GM12878 (cell line): Measurements from ENCODE around the gene ATL1. TPM values are rescaled to one million over a fixed set of nuclear protein-coding genes. Genes with fewer than 3 reads are reported as not detected.

Experiments used
- BHLHE40 ChIP-seq, 2 experiments: fragments of 450-650 bp in 1 of 2; IDR thresholded peaks; 2 replicates each; pipeline ENCODE4 v1.6.1; 2011 to 2017; ENCODE audit warnings: low read depth in 2 of 2, borderline replicate concordance in 1 of 2, improper control_type of control experiment in 1 of 2, low read length in 1 of 2, mild to moderate bottlenecking in 1 of 2
- CREB1 ChIP-seq: IDR thresholded peaks from 2 replicates; pipeline ENCODE4 v1.6.1; 2012; ENCODE audit warnings: low read depth, mild to moderate bottlenecking, inconsistent platforms
- EGR1 ChIP-seq, 2 experiments: IDR thresholded peaks; 1 replicate in 1 of 2; 2 replicates in 1 of 2; pipeline ENCODE4 v1.6.1; 2011 to 2012; ENCODE audit warnings: low read depth in 2 of 2, low read length in 2 of 2, borderline replicate concordance in 1 of 2, mild to moderate bottlenecking in 1 of 2, moderate library complexity in 1 of 2
- FOS ChIP-seq: IDR thresholded peaks from 3 replicates; pipeline ENCODE4 v1.6.1; 2011; ENCODE audit warnings: borderline replicate concordance; ENCODE audit not compliant: insufficient read length; ENCODE audit errors: extremely low read depth
- HDAC2 ChIP-seq: fragments of 200-600 bp; sonication (generic); IDR thresholded peaks from 2 replicates; pipeline ENCODE4 v1.6.1; 2017
- HDGF ChIP-seq: fragments of 450-650 bp; IDR thresholded peaks from 2 replicates; pipeline ENCODE4 v1.6.1; 2016; ENCODE audit warnings: antibody characterized with exemption
- IRF4 ChIP-seq: IDR thresholded peaks from 2 replicates; pipeline ENCODE4 v1.6.1; 2011; ENCODE audit warnings: low read depth, low read length
- MEF2A ChIP-seq: IDR thresholded peaks from 2 replicates; pipeline ENCODE4 v1.6.1; 2011; ENCODE audit warnings: low read depth, mild to moderate bottlenecking, low read length, moderate library complexity; ENCODE audit not compliant: insufficient read depth
- MEF2B ChIP-seq: fragments of 450-650 bp; IDR thresholded peaks from 2 replicates; pipeline ENCODE4 v1.6.1; 2018; ENCODE audit warnings: mild to moderate bottlenecking, moderate library complexity; ENCODE audit not compliant: partially characterized antibody, poor library complexity, severe bottlenecking
- NR2F1 ChIP-seq: fragments of 450-650 bp; conservative IDR thresholded peaks from 2 replicates; pipeline ENCODE4 v1.6.1; 2017; ENCODE audit warnings: mild to moderate bottlenecking
- POU2F2 ChIP-seq: IDR thresholded peaks from 3 replicates; pipeline ENCODE4 v1.6.1; 2011; ENCODE audit warnings: low read depth, mild to moderate bottlenecking, low read length, borderline replicate concordance
- RAD21 ChIP-seq: IDR thresholded peaks from 2 replicates; pipeline ENCODE4 v1.6.1; 2011; ENCODE audit warnings: mild to moderate bottlenecking, low read depth, low read length, moderate library complexity; ENCODE audit not compliant: insufficient read depth
- RB1 ChIP-seq: fragments of 450-650 bp; formaldehyde crosslinking; IDR thresholded peaks from 2 replicates; pipeline ENCODE4 v1.6.1; 2017; ENCODE audit warnings: mild to moderate bottlenecking, borderline replicate concordance
- SIX5 ChIP-seq: IDR thresholded peaks from 2 replicates; pipeline ENCODE4 v1.6.1; 2011; ENCODE audit warnings: mild to moderate bottlenecking, low read depth, low read length, moderate library complexity; ENCODE audit not compliant: severe bottlenecking
- TARDBP ChIP-seq: IDR thresholded peaks from 2 replicates; pipeline ENCODE4 v1.6.1; 2016; ENCODE audit warnings: borderline replicate concordance
- TBL1XR1 ChIP-seq: IDR thresholded peaks from 2 replicates; pipeline ENCODE4 v1.6.1; 2012; ENCODE audit warnings: low read depth, low read length, improper control_type of control experiment
- YY1 ChIP-seq: IDR thresholded peaks from 2 replicates; pipeline ENCODE4 v1.6.1; 2011; ENCODE audit warnings: low read depth, mild to moderate bottlenecking, low read length
- ZNF207 ChIP-seq: fragments of 450-650 bp; IDR thresholded peaks from 2 replicates; pipeline ENCODE4 v1.6.1; 2014; ENCODE audit warnings: antibody characterized with exemption, mild to moderate bottlenecking, borderline replicate concordance
- ZZZ3 ChIP-seq: IDR thresholded peaks from 2 replicates; pipeline ENCODE4 v1.6.1; 2011; ENCODE audit warnings: low read depth; ENCODE audit not compliant: control insufficient read depth, insufficient read length
- polyA plus RNA-seq, 11 experiments: library from polyadenylated mRNA; depleted of rRNA in 4 of 11; unstranded in 6 of 11; stranded (reverse) in 5 of 11; fragments of >200 nt; fragmentation: Nextera tagmentation in 4 of 11; fragmentation: Illumina TruSeq in 1 of 11; extraction: Ambion mirVana in 4 of 11; extraction: Trizol in 1 of 11; gene quantifications; 1 replicate in 1 of 11; 2 replicates in 10 of 11; pipeline versions ENCODE4 v1.2.1 to v1.2.3, GENCODE V29; 2011 to 2016; ENCODE audit warnings: inconsistent platforms in 2 of 11, missing spikeins in 2 of 11, low read depth in 1 of 11
- total RNA-seq, 4 experiments: library from RNA; depleted of rRNA in 3 of 4; stranded (reverse); fragments of >200 nt in 3 of 4; fragmentation: Illumina TruSeq in 1 of 4; extraction: Trizol in 1 of 4; gene quantifications; 2 replicates each; pipeline versions ENCODE4 v1.2.1 to v1.2.3, GENCODE V29; 2013 to 2021
- TF ChIP-seq, protein P1 (sequence below): fragments of 450-650 bp; conservative IDR thresholded peaks from 2 replicates; pipeline ENCODE4 v1.6.1; 2017; ENCODE audit warnings: mild to moderate bottlenecking, moderate library complexity
- TF ChIP-seq, protein P2 (sequence below), 3 experiments: IDR thresholded peaks in 2 of 3; conservative IDR thresholded peaks in 1 of 3; 2 replicates each; pipeline ENCODE4 v1.5.1; 2011; ENCODE audit warnings: low read depth in 3 of 3, low read length in 3 of 3, mild to moderate bottlenecking in 3 of 3, control low read depth in 2 of 3, moderate library complexity in 2 of 3, inconsistent platforms in 1 of 3, mixed read lengths in 1 of 3; ENCODE audit not compliant: control insufficient read depth in 2 of 3, insufficient read depth in 1 of 3; ENCODE audit errors: extremely low read depth in 1 of 3
- TF ChIP-seq, protein P3 (sequence below): fragments of 450-650 bp; IDR thresholded peaks from 2 replicates; pipeline ENCODE4 v1.6.1; 2017; ENCODE audit warnings: mild to moderate bottlenecking, moderate library complexity

The ATL1 gene
- total and polyA plus RNA-seq, 10 of the 15 experiments (the other 5 are each of a cell fraction or from before 2014, with no cell fraction given) = 0.11 to 1.2 (median 0.58) TPM; not detected in 1

DNA sequence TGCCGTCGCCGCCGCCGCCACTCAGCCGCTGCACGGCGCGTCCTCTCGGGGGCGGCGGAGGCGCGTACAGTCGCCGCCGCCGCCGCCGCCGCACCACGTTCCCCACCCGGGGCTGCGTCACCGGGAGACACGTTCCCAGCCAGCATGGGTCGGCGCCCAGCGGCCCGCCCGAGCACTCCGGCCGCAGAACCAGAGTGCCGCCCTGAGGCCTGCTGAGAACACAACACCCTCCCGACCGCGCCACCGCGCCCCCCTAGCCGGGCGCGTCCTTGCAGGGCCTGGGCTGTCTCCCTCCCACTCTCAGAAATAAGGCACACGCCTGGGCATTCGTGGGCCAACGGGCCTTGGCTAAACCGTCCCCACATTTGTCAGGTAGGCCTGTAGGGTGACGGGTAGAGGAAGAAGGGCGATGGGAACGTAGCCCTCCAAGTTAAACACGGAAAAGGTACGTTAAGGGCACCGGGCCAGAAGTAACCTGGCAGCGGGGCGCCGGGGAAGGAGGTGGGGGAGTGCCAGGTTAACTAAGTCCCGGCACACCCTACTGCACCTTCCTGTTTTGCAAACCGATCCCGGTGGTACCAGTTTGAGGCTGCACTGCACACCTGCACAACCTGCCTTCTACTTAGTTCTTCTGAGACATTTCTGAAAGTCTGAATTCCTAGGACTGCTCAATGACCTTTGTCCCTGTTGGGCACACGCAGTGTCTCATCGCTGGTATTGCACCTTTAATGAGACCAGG lies 27.3 kb upstream of the ATL1 start, which contains the start of gene MAP4K5 (continued):
- TF ChIP-seq MEF2B (peak; percentile 11), BHLHE40 (IDR thresholded peaks at IDR 0.05; ENCODE audit: borderline replicate concordance in 1 of 2, low read depth in 2 of 2, low read length in 1 of 2) (peak; percentile 74 to 93; a peak in 3 of 4 replicates), ZZZ3 (no peak), TBL1XR1 (no peak), HDAC2 (no peak), POU2F2 (peak; percentile 63; the same call in 1 of the 3 replicates), IRF4 (no peak), EGR1 (IDR thresholded peaks at IDR 0.05; ENCODE audit: borderline replicate concordance in 1 of 2, low read depth in 2 of 2, low read length in 2 of 2) (peak; percentile 40 to 61; a peak in 2 of 3 replicates), RAD21 (peak; percentile 96), FOS (no peak), NR2F1 (peak; percentile 55), TARDBP (no peak), RB1 (peak; percentile 83; the same call in 1 of the 2 replicates), CREB1 (peak; percentile 84), YY1 (peak; percentile 81), HDGF (0 out of 2 replicates have a peak, but pooled peaks have one; percentile 51), ZNF207 (peak; percentile 68; the same call in 1 of the 2 replicates), SIX5 (no peak), MEF2A (peak; percentile 55; the same call in 1 of the 2 replicates)
- TF ChIP-seq, protein P1, sequence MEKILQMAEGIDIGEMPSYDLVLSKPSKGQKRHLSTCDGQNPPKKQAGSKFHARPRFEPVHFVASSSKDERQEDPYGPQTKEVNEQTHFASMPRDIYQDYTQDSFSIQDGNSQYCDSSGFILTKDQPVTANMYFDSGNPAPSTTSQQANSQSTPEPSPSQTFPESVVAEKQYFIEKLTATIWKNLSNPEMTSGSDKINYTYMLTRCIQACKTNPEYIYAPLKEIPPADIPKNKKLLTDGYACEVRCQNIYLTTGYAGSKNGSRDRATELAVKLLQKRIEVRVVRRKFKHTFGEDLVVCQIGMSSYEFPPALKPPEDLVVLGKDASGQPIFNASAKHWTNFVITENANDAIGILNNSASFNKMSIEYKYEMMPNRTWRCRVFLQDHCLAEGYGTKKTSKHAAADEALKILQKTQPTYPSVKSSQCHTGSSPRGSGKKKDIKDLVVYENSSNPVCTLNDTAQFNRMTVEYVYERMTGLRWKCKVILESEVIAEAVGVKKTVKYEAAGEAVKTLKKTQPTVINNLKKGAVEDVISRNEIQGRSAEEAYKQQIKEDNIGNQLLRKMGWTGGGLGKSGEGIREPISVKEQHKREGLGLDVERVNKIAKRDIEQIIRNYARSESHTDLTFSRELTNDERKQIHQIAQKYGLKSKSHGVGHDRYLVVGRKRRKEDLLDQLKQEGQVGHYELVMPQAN = peak; percentile 77
- TF ChIP-seq, protein P2, sequence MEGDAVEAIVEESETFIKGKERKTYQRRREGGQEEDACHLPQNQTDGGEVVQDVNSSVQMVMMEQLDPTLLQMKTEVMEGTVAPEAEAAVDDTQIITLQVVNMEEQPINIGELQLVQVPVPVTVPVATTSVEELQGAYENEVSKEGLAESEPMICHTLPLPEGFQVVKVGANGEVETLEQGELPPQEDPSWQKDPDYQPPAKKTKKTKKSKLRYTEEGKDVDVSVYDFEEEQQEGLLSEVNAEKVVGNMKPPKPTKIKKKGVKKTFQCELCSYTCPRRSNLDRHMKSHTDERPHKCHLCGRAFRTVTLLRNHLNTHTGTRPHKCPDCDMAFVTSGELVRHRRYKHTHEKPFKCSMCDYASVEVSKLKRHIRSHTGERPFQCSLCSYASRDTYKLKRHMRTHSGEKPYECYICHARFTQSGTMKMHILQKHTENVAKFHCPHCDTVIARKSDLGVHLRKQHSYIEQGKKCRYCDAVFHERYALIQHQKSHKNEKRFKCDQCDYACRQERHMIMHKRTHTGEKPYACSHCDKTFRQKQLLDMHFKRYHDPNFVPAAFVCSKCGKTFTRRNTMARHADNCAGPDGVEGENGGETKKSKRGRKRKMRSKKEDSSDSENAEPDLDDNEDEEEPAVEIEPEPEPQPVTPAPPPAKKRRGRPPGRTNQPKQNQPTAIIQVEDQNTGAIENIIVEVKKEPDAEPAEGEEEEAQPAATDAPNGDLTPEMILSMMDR (IDR thresholded peaks at IDR 0.05 in 2 of 3, conservative IDR thresholded peaks at IDR 0.05 in 1 of 3; ENCODE audit: control insufficient read depth in 2 of 3, extremely low read depth in 1 of 3, insufficient read depth in 1 of 3, low read depth in 3 of 3, low read length in 3 of 3) = peak; percentile 89 to 99 (median 92); a peak in 5 of 6 replicates
- TF ChIP-seq, protein P3, sequence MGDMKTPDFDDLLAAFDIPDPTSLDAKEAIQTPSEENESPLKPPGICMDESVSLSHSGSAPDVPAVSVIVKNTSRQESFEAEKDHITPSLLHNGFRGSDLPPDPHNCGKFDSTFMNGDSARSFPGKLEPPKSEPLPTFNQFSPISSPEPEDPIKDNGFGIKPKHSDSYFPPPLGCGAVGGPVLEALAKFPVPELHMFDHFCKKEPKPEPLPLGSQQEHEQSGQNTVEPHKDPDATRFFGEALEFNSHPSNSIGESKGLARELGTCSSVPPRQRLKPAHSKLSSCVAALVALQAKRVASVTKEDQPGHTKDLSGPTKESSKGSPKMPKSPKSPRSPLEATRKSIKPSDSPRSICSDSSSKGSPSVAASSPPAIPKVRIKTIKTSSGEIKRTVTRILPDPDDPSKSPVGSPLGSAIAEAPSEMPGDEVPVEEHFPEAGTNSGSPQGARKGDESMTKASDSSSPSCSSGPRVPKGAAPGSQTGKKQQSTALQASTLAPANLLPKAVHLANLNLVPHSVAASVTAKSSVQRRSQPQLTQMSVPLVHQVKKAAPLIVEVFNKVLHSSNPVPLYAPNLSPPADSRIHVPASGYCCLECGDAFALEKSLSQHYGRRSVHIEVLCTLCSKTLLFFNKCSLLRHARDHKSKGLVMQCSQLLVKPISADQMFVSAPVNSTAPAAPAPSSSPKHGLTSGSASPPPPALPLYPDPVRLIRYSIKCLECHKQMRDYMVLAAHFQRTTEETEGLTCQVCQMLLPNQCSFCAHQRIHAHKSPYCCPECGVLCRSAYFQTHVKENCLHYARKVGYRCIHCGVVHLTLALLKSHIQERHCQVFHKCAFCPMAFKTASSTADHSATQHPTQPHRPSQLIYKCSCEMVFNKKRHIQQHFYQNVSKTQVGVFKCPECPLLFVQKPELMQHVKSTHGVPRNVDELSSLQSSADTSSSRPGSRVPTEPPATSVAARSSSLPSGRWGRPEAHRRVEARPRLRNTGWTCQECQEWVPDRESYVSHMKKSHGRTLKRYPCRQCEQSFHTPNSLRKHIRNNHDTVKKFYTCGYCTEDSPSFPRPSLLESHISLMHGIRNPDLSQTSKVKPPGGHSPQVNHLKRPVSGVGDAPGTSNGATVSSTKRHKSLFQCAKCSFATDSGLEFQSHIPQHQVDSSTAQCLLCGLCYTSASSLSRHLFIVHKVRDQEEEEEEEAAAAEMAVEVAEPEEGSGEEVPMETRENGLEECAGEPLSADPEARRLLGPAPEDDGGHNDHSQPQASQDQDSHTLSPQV = peak; percentile 89
